C4-2B (cell line): Measurements from ENCODE around the gene ZDHHC1.
A peak's percentile ranks its signal among the peaks of the same experiment; 100 is the strongest.

Experiments
- H3K27ac ChIP-seq: fragments of 450-650 bp; 2 replicates; pipeline ENCODE4 v1.5.1; 2017
- CTCF ChIP-seq: fragments of 450-650 bp; conservative IDR thresholded peaks from 2 replicates; pipeline ENCODE4 v1.5.1; 2017; ENCODE audit warnings: mild to moderate bottlenecking
- ZFX ChIP-seq: fragments of 450-650 bp; IDR thresholded peaks from 2 replicates; pipeline ENCODE4 v1.6.1; 2017

Gene ZDHHC1

GRCh38 chr16:67429053-67429798 lies 12.9 kb upstream of the ZDHHC1 start:
- no peak for TF ChIP-seq ZFX
- TF ChIP-seq CTCF: no peak
- H3K27ac ChIP-seq: peak overlapping the region; percentile 94

GRCh38 chr16:67428146-67428731 lies 12.0 kb upstream of the ZDHHC1 start:
- peak; percentile 92 for TF ChIP-seq CTCF
- TF ChIP-seq ZFX: no peak
- peak overlapping the region; percentile 94 for H3K27ac ChIP-seq

- no peak overlapping the region for H3K27ac ChIP-seq
- TF ChIP-seq ZFX: no peak
- TF ChIP-seq CTCF: no peak
Measured at GRCh38 chr16:67426950-67427349, 10.7 kb upstream of the ZDHHC1 start.

- no peak overlapping the region for H3K27ac ChIP-seq
- TF ChIP-seq CTCF (no peak), ZFX (no peak)
Measured at GRCh38 chr16:67426022-67426421, 9.7 kb upstream of the ZDHHC1 start.

- H3K27ac ChIP-seq: no peak overlapping the region
- TF ChIP-seq CTCF (no peak), ZFX (no peak)
Measured at GRCh38 chr16:67425580-67425979, 9.3 kb upstream of the ZDHHC1 start.

GRCh38 chr16:67425061-67425460 lies 8.8 kb upstream of the ZDHHC1 start:
- no peak for TF ChIP-seq CTCF
- TF ChIP-seq ZFX: no peak
- no peak overlapping the region for H3K27ac ChIP-seq

- peak overlapping the region; percentile 50 for H3K27ac ChIP-seq
- TF ChIP-seq ZFX (no peak), CTCF (no peak)
Measured at GRCh38 chr16:67424261-67424615, 8.0 kb upstream of the ZDHHC1 start.
